ENCODE data around the gene PLEKHN1. TPM values are rescaled to one million over a fixed set of nuclear protein-coding genes. Genes with fewer than 3 reads are reported as not detected.
"Not testable (repeated sequence)": the region's sequence is repeated elsewhere in the genome, so short reads cannot be mapped to it uniquely, and the experiment has no call there.

Gene PLEKHN1
- total RNA-seq, 1 experiment from 2014 or later: 7.9 TPM

GRCh38 chr1:975365-975764 lies 9.1 kb downstream of the PLEKHN1 start:
- intact Hi-C loops (cut with micrococcal nuclease): loop anchor here (2.0 kb wide), 1 partner anchor 71 kb away; no protein-coding TSS in a partner anchor
- BruUV-seq (replicated peaks): no TSS peak
- peaks cover 6% of the 10 kb centered on the region for H3K4me1 Mint-ChIP-seq (ENCODE audit: insufficient read depth, unreplicated experiment)
- H3K9me3 Mint-ChIP-seq (ENCODE audit: unreplicated experiment): no peaks in the 10 kb centered on the region
- no peak overlapping the region for H3K4me3 Mint-ChIP-seq (ENCODE audit: unreplicated experiment)
- no peaks in the 10 kb centered on the region for H3K27me3 Mint-ChIP-seq (ENCODE audit: insufficient read depth, unreplicated experiment)
- no peaks in the 10 kb centered on the region for H3K36me3 Mint-ChIP-seq (ENCODE audit: insufficient read depth, unreplicated experiment)
- H3K27ac Mint-ChIP-seq (ENCODE audit: low read depth, unreplicated experiment): no peak overlapping the region
- ChIA-PET CTCF (interaction anchor here (0.7 to 2.2 kb wide), 8 partner anchors 8 to 88 kb away, joined by 3 to 10 read pairs (median 4); partner anchors contain the start of gene PLEKHN1), POLR2A (interaction anchor here (1.0 to 1.2 kb wide), 2 partner anchors 9 to 78 kb away, joined by 3 to 7 read pairs; partner anchors contain the start of gene PLEKHN1)
- TF ChIP-seq, protein P1, sequence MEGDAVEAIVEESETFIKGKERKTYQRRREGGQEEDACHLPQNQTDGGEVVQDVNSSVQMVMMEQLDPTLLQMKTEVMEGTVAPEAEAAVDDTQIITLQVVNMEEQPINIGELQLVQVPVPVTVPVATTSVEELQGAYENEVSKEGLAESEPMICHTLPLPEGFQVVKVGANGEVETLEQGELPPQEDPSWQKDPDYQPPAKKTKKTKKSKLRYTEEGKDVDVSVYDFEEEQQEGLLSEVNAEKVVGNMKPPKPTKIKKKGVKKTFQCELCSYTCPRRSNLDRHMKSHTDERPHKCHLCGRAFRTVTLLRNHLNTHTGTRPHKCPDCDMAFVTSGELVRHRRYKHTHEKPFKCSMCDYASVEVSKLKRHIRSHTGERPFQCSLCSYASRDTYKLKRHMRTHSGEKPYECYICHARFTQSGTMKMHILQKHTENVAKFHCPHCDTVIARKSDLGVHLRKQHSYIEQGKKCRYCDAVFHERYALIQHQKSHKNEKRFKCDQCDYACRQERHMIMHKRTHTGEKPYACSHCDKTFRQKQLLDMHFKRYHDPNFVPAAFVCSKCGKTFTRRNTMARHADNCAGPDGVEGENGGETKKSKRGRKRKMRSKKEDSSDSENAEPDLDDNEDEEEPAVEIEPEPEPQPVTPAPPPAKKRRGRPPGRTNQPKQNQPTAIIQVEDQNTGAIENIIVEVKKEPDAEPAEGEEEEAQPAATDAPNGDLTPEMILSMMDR (IDR thresholded peaks at IDR 0.05; ENCODE audit: unreplicated experiment): no peak
- no peak for DNase-seq (ENCODE audit: unreplicated experiment)

DNA sequence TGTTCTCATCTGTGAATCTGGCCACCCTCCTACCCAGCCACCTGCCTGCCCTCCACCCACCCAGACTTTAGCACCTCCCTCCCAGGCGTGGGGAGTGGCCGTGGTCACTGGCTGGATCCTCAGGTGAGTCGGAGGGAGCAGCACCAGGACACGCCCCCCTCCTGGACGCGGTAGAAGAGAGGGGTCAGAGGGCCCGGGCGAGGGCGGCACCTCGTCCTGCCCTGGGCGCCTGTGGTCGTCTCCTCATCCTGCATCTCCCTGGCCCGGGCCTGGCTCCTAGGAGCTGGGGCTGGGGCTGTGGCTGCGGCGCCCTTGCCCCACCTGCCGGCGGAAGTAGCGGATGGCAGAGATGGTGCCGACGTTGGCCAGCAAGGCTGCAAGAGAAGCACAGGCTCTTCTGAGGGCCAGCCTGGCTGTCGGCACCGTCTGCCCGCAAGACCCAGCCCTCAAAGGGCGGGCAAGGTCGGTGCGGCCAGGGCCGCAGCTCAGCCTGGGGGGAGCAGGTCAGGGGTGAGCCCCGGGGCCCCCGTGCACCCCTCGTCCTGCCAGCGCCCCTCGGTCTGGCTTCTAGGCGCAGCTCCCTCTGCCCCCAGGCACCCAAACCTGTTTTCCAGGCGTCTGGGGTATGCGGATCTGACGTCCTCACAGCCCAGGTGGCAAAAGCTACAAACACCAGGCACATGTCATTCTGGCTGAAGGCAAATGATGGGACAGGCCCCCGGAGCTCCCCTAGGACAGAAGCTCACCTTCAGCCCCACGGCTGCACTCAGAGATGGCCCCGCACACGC lies 9.8 kb downstream of the PLEKHN1 start:
- TF ChIP-seq, protein P1 (IDR thresholded peaks at IDR 0.05; ENCODE audit: unreplicated experiment): peak; percentile 73
- peak; percentile 83 for DNase-seq (ENCODE audit: unreplicated experiment)
- ChIA-PET CTCF (interaction anchor here (0.6 to 2.2 kb wide), 13 partner anchors 8 to 88 kb away, joined by 3 to 10 read pairs (median 4); partner anchors contain the start of gene PLEKHN1), POLR2A (interaction anchor here (0.6 to 1.2 kb wide), 7 partner anchors 10 to 197 kb away, joined by 3 to 7 read pairs (median 3); partner anchors contain the start of genes NOC2L and PLEKHN1)
- H3K36me3 Mint-ChIP-seq (ENCODE audit: insufficient read depth, unreplicated experiment): no peaks in the 10 kb centered on the region
- no peak overlapping the region for H3K4me3 Mint-ChIP-seq (ENCODE audit: unreplicated experiment)
- peaks cover 6% of the 10 kb centered on the region for H3K4me1 Mint-ChIP-seq (ENCODE audit: insufficient read depth, unreplicated experiment)
- no peak overlapping the region for H3K27ac Mint-ChIP-seq (ENCODE audit: low read depth, unreplicated experiment)
- H3K27me3 Mint-ChIP-seq (ENCODE audit: insufficient read depth, unreplicated experiment): no peaks in the 10 kb centered on the region
- intact Hi-C loops (cut with micrococcal nuclease): loop anchor here (2.0 kb wide), 1 partner anchor 71 kb away; no protein-coding TSS in a partner anchor
- BruUV-seq (replicated peaks): no TSS peak
- no peaks in the 10 kb centered on the region for H3K9me3 Mint-ChIP-seq (ENCODE audit: unreplicated experiment)

GRCh38 chr1:976791-977190 lies 10.5 kb downstream of the PLEKHN1 start:
- H3K36me3 Mint-ChIP-seq (ENCODE audit: insufficient read depth, unreplicated experiment); H3K9me3 Mint-ChIP-seq (ENCODE audit: unreplicated experiment); H3K27ac Mint-ChIP-seq (ENCODE audit: low read depth, unreplicated experiment); H3K4me1 Mint-ChIP-seq (ENCODE audit: insufficient read depth, unreplicated experiment); DNase-seq (ENCODE audit: unreplicated experiment); H3K4me3 Mint-ChIP-seq (ENCODE audit: unreplicated experiment); BruUV-seq (replicated peaks); intact Hi-C loops (cut with micrococcal nuclease); H3K27me3 Mint-ChIP-seq (ENCODE audit: insufficient read depth, unreplicated experiment): not testable (repeated sequence)
- ChIA-PET CTCF (interaction anchor here (0.6 to 1.9 kb wide), 9 partner anchors 8 to 87 kb away, joined by 3 to 10 read pairs (median 4); partner anchors contain the start of gene PLEKHN1), POLR2A (interaction anchor here (1.0 to 1.2 kb wide), 3 partner anchors 10 to 198 kb away, joined by 3 to 7 read pairs (median 3); partner anchors contain the start of gene PLEKHN1)

GRCh38 chr1:978069-978834 lies 12.0 kb downstream of the PLEKHN1 start:
- Mint-ChIP-seq H3K4me1 (ENCODE audit: insufficient read depth, unreplicated experiment) (peaks cover 6% of the 10 kb centered on the region), H3K27me3 (ENCODE audit: insufficient read depth, unreplicated experiment) (peaks cover 12% of the 10 kb centered on the region), H3K27ac (ENCODE audit: low read depth, unreplicated experiment) (no peak overlapping the region), H3K4me3 (ENCODE audit: unreplicated experiment) (peak overlapping the region; percentile 2), H3K9me3 (ENCODE audit: unreplicated experiment) (no peaks in the 10 kb centered on the region), H3K36me3 (ENCODE audit: insufficient read depth, unreplicated experiment) (no peaks in the 10 kb centered on the region)
- intact Hi-C loops (cut with micrococcal nuclease): no loop called here
- BruUV-seq (replicated peaks): no TSS peak
- no peak for DNase-seq (ENCODE audit: unreplicated experiment)
- POLR2A ChIA-PET: no interaction called here
- CTCF ChIA-PET: no interaction called here
- TF ChIP-seq, protein P1 (IDR thresholded peaks at IDR 0.05; ENCODE audit: unreplicated experiment): no peak
